ENCODE measurements around the gene CRY2.

GRCh38 chr11:45857961-45858474, 10.7 kb downstream of the CRY2 start:
- TF ChIP-seq CTCF (IDR thresholded peaks at IDR 0.05; ENCODE audit: low read depth, low read length, poor library complexity, severe bottlenecking) (no peak), EZH2phosphoT487 (IDR thresholded peaks at IDR 0.05; ENCODE audit: borderline replicate concordance, low read length) (no peak)
